OCI-LY7 (cell line): Measurements from ENCODE around the gene CDC42EP1. TPM values are rescaled to one million over a fixed set of nuclear protein-coding genes. Genes with fewer than 3 reads are reported as not detected.

ENCODE experiments used
- BruUV-seq: library from RNA; stranded (reverse); fragments of 400-500 nt; replicated peaks from 2 replicates; lab custom pipeline; 2021; lab: Mats Ljungman, UMichigan
- CTCF ChIA-PET: fragments of 300-600 bp; sonication (Branson Sonifier 250); formaldehyde crosslinking; loops from one replicate; lab custom pipeline; 2022; ENCODE audit warnings: antibody characterized with exemption; ENCODE audit not compliant: unreplicated experiment; lab: Charles Lee
- POLR2A ChIA-PET: fragments of 300-600 bp; sonication (Branson Sonifier 250); formaldehyde crosslinking; loops from one replicate; lab custom pipeline; 2022; ENCODE audit warnings: antibody characterized with exemption; lab: Charles Lee
- DNase-seq: peaks from one replicate; pipeline ENCODE4 v3.0.0-alpha.2; 2015; ENCODE audit warnings: low spot score
- H2AFZ ChIP-seq: fragments of 200-600 bp; sonication (generic), shearing (Covaris generic); 2 replicates; pipeline ENCODE4 v1.6.1; 2014; ENCODE audit warnings: mild to moderate bottlenecking, antibody characterized with exemption, low read length, moderate library complexity
- H3K27ac ChIP-seq: fragments of 200-600 bp; sonication (generic); 2 replicates; pipeline ENCODE4 v1.5.1; 2014; ENCODE audit warnings: mixed run types, low read depth, mild to moderate bottlenecking, moderate library complexity, low read length, inconsistent platforms; ENCODE audit not compliant: poor library complexity, severe bottlenecking
- H3K36me3 ChIP-seq: fragments of 200-600 bp; sonication (generic); 2 replicates; pipeline ENCODE4 v1.6.1; 2014; ENCODE audit warnings: mild to moderate bottlenecking, antibody characterized with exemption, low read length, moderate library complexity, mixed read lengths; ENCODE audit not compliant: insufficient read depth
- H3K4me1 ChIP-seq: fragments of 200-600 bp; sonication (generic); 2 replicates; pipeline ENCODE4 v1.5.1; 2014; ENCODE audit warnings: mild to moderate bottlenecking, low read length; ENCODE audit not compliant: insufficient read depth, poor library complexity, severe bottlenecking
- H3K4me2 ChIP-seq: fragments of 200-600 bp; sonication (generic); 2 replicates; pipeline ENCODE4 v1.6.1; 2014; ENCODE audit warnings: mild to moderate bottlenecking, low read length
- H3K4me3 ChIP-seq: fragments of 200-600 bp; sonication (generic); 2 replicates; pipeline ENCODE4 v1.5.1; 2014; ENCODE audit warnings: mild to moderate bottlenecking, low read depth, low read length; ENCODE audit not compliant: poor library complexity, severe bottlenecking
- H3K79me2 ChIP-seq: fragments of 200-600 bp; sonication (generic); 2 replicates; pipeline ENCODE4 v1.6.1; 2016; ENCODE audit warnings: low read depth, mild to moderate bottlenecking, low read length, moderate library complexity, mixed read lengths; ENCODE audit not compliant: insufficient read depth
- H3K9me2 ChIP-seq: fragments of 200-600 bp; sonication (generic); 2 replicates; pipeline ENCODE4 v1.6.1; 2016; ENCODE audit warnings: mild to moderate bottlenecking, low read length, mixed read lengths; ENCODE audit not compliant: insufficient read depth
- H3K9me3 ChIP-seq: fragments of 200-600 bp; sonication (generic); 2 replicates; pipeline ENCODE4 v1.6.1; 2014; ENCODE audit warnings: mild to moderate bottlenecking, mixed run types, low read length, mixed read lengths
- H4K20me1 ChIP-seq: fragments of 200-600 bp; sonication (generic); 2 replicates; pipeline ENCODE4 v1.6.1; 2014; ENCODE audit warnings: mild to moderate bottlenecking, antibody characterized with exemption, low read length, moderate library complexity, mixed read lengths; ENCODE audit not compliant: insufficient read depth
- EZH2phosphoT487 ChIP-seq: fragments of 200-600 bp; sonication (generic); IDR thresholded peaks from 2 replicates; pipeline ENCODE4 v1.6.1; 2018; ENCODE audit warnings: low read depth, borderline replicate concordance, mild to moderate bottlenecking, mixed run types, antibody characterized with exemption, low read length, moderate library complexity, mixed read lengths
- intact Hi-C: fragments of 100-400 bp; cut with micrococcal nuclease; formaldehyde crosslinking; loops from one replicate; pipeline ENCODE4 v1.10.0; 2022; ENCODE audit not compliant: unreplicated experiment
- total RNA-seq, 2 experiments: library from RNA; depleted of rRNA in 1 of 2; stranded (reverse); fragments of >200 nt in 1 of 2; shearing (Covaris generic) in 1 of 2; gene quantifications; 2 replicates each; pipeline ENCODE4 v1.2.3, GENCODE V29; 2014 to 2022
- TF ChIP-seq, protein P1 (sequence below): fragments of 200-600 bp; sonication (generic); conservative IDR thresholded peaks from 2 replicates; pipeline ENCODE4 v1.5.1; 2014; ENCODE audit warnings: mild to moderate bottlenecking, antibody characterized with exemption, low read length, moderate library complexity, mixed read lengths

CDC42EP1 gene
- total RNA-seq, 2 experiments from 2014 or later = not detected

DNA sequence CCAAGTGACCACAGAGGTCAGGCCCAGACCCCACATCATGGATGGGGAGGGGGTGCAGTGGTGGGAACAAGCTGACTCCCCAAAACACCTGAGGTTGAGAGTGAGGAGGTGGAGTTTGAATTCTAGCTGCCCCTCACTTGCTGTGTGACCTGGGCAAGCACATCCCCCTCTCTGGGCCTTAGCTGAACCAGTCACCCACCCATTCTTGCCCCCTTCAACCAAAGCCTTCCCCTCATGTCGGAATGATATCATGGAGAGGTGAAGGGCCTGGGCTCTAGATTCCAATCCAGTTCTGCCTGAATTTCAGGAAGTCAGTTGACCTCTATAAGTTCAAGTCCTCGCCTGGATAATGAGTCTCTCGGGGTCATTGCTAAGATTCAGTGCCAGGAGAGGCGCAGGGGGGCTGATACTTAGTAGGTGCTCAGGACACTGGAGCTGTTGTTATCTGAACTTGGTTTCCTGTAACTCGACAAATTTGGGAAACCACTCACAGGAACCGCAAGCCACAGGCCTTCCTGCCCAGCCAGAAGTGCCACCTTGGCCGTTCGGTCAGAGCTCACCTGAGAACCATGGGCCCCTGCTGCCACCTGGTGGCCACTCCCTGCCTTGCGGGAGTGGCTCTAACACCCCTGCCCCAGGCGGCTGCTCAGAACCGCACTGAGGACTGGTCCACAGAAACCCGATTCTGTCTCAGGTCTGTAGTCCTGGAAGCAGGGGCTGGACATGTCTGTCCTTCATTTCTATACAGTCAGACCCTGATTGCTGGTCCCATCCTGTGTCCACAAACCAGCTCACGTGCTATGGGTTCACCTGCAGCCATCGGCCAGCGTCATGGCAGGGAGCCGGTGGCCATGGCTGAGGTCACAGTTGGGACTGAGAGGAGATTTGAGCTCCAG lies 6.9 kb downstream of the CDC42EP1 start:
- POLR2A ChIA-PET = interaction anchor here (1.1 to 1.6 kb wide), 3 partner anchors 25 to 28 kb away, joined by 3 to 5 read pairs (median 3); no protein-coding TSS in a partner anchor
- H3K4me1 ChIP-seq = peaks cover 4% of the 10 kb centered on the region
- H3K36me3 ChIP-seq = no peaks in the 10 kb centered on the region
- H3K79me2 ChIP-seq = no peaks in the 10 kb centered on the region
- CTCF ChIA-PET = interaction anchor here (0.7 to 3.2 kb wide), 5 partner anchors 15 to 43 kb away, joined by 3 to 21 read pairs (median 4); no protein-coding TSS in a partner anchor
- H3K4me2 ChIP-seq = 0 out of 2 replicates have a peak overlapping the region, but pooled peaks have one; percentile 5
- H4K20me1 ChIP-seq = no peaks in the 10 kb centered on the region
- no peak overlapping the region for H2AFZ ChIP-seq
- no peak overlapping the region for H3K27ac ChIP-seq
- intact Hi-C loops = loop anchor here (1.0 to 2.0 kb wide), 3 partner anchors 29 to 250 kb away; no protein-coding TSS in a partner anchor
- BruUV-seq = no TSS peak
- peak; percentile 85 for DNase-seq
- no peak overlapping the region for H3K4me3 ChIP-seq
- TF ChIP-seq, protein P1, sequence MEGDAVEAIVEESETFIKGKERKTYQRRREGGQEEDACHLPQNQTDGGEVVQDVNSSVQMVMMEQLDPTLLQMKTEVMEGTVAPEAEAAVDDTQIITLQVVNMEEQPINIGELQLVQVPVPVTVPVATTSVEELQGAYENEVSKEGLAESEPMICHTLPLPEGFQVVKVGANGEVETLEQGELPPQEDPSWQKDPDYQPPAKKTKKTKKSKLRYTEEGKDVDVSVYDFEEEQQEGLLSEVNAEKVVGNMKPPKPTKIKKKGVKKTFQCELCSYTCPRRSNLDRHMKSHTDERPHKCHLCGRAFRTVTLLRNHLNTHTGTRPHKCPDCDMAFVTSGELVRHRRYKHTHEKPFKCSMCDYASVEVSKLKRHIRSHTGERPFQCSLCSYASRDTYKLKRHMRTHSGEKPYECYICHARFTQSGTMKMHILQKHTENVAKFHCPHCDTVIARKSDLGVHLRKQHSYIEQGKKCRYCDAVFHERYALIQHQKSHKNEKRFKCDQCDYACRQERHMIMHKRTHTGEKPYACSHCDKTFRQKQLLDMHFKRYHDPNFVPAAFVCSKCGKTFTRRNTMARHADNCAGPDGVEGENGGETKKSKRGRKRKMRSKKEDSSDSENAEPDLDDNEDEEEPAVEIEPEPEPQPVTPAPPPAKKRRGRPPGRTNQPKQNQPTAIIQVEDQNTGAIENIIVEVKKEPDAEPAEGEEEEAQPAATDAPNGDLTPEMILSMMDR = peak; percentile 96
- no peak for TF ChIP-seq EZH2phosphoT487
- H3K9me2 ChIP-seq = no peaks in the 10 kb centered on the region
- H3K9me3 ChIP-seq = no peaks in the 10 kb centered on the region

DNA sequence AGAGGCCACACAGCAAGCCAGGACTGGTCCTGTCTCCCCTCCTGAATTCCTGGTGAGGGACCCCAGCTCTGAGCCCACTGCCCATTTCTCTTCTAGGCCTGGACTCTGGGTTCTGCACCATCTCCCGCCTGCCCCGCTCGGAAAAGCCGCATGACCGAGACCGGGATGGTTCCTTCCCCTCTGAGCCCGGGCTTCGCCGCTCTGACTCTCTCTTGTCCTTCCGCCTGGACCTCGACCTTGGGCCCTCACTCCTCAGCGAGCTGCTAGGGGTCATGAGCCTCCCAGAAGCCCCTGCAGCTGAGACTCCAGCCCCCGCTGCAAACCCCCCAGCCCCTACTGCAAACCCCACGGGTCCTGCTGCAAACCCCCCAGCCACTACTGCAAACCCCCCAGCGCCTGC lies 7.7 kb downstream of the CDC42EP1 start:
- no peaks in the 10 kb centered on the region for H3K36me3 ChIP-seq
- intact Hi-C loops = no loop called here
- H3K9me2 ChIP-seq = no peaks in the 10 kb centered on the region
- no peaks in the 10 kb centered on the region for H4K20me1 ChIP-seq
- H3K4me3 ChIP-seq = no peak overlapping the region
- H3K9me3 ChIP-seq = no peaks in the 10 kb centered on the region
- no peak for DNase-seq
- ChIA-PET CTCF (interaction anchor here (0.7 to 1.2 kb wide), 2 partner anchors 15 to 27 kb away, joined by 4 to 6 read pairs; no protein-coding TSS in a partner anchor), POLR2A (interaction anchor here (1.2 kb wide), 1 partner anchor 29 kb away, joined by 3 read pairs; no protein-coding TSS in a partner anchor)
- H3K79me2 ChIP-seq = no peaks in the 10 kb centered on the region
- TF ChIP-seq, protein P1 = no peak
- no peak for TF ChIP-seq EZH2phosphoT487
- H2AFZ ChIP-seq = no peak overlapping the region
- no TSS peak for BruUV-seq
- no peak overlapping the region for H3K4me2 ChIP-seq
- H3K27ac ChIP-seq = no peak overlapping the region
- peaks cover 4% of the 10 kb centered on the region for H3K4me1 ChIP-seq
